ENCODE data around the gene RIT2. TPM values are rescaled to one million over a fixed set of nuclear protein-coding genes. Genes with fewer than 3 reads are reported as not detected.

Gene RIT2
- polyA plus RNA-seq, 1 experiment, result not detected

- TF ChIP-seq, protein P1, sequence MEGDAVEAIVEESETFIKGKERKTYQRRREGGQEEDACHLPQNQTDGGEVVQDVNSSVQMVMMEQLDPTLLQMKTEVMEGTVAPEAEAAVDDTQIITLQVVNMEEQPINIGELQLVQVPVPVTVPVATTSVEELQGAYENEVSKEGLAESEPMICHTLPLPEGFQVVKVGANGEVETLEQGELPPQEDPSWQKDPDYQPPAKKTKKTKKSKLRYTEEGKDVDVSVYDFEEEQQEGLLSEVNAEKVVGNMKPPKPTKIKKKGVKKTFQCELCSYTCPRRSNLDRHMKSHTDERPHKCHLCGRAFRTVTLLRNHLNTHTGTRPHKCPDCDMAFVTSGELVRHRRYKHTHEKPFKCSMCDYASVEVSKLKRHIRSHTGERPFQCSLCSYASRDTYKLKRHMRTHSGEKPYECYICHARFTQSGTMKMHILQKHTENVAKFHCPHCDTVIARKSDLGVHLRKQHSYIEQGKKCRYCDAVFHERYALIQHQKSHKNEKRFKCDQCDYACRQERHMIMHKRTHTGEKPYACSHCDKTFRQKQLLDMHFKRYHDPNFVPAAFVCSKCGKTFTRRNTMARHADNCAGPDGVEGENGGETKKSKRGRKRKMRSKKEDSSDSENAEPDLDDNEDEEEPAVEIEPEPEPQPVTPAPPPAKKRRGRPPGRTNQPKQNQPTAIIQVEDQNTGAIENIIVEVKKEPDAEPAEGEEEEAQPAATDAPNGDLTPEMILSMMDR (IDR thresholded peaks at IDR 0.05; ENCODE audit: low read depth, low read length), result no peak
- Histone ChIP-seq H3K27ac (ENCODE audit: low read depth, low read length) (no peak overlapping the region), H3K4me3 (ENCODE audit: low read depth, low read length) (no peak overlapping the region), H3K9me3 (ENCODE audit: control insufficient read depth, insufficient read depth, low read length) (no peaks in the 10 kb centered on the region), H3K27me3 (ENCODE audit: control insufficient read depth, insufficient read depth, low read length) (no peaks in the 10 kb centered on the region)
- POLR2A ChIA-PET, result no interaction called here
- DNase-seq (ENCODE audit: low read depth, low spot score), result no peak
- CTCF ChIA-PET, result interaction anchor here (1.0 kb wide), 1 partner anchor 947 kb away, joined by 4 read pairs; no protein-coding TSS in a partner anchor
Measured at GRCh38 chr18:43061318-43061717, 54.2 kb downstream of the RIT2 start.

GRCh38 chr18:43060020-43060419, 55.5 kb downstream of the RIT2 start:
- TF ChIP-seq, protein P1 (IDR thresholded peaks at IDR 0.05; ENCODE audit: low read depth, low read length), result no peak
- Histone ChIP-seq H3K9me3 (ENCODE audit: control insufficient read depth, insufficient read depth, low read length) (no peaks in the 10 kb centered on the region), H3K27me3 (ENCODE audit: control insufficient read depth, insufficient read depth, low read length) (no peaks in the 10 kb centered on the region), H3K27ac (ENCODE audit: low read depth, low read length) (no peak overlapping the region), H3K4me3 (ENCODE audit: low read depth, low read length) (no peak overlapping the region)
- ChIA-PET CTCF (no interaction called here), POLR2A (no interaction called here)
- no peak for DNase-seq (ENCODE audit: low read depth, low spot score)

- ChIA-PET POLR2A (no interaction called here), CTCF (no interaction called here)
- TF ChIP-seq, protein P1 (IDR thresholded peaks at IDR 0.05; ENCODE audit: low read depth, low read length), result no peak
- no peaks in the 10 kb centered on the region; the same call in 1 of the 2 replicates for H3K9me3 ChIP-seq (ENCODE audit: control insufficient read depth, insufficient read depth, low read length)
- no peak for DNase-seq (ENCODE audit: low read depth, low spot score)
- no peak overlapping the region for H3K27ac ChIP-seq (ENCODE audit: low read depth, low read length)
- no peak overlapping the region for H3K4me3 ChIP-seq (ENCODE audit: low read depth, low read length)
- H3K27me3 ChIP-seq (ENCODE audit: control insufficient read depth, insufficient read depth, low read length), result no peaks in the 10 kb centered on the region
Measured at GRCh38 chr18:43054815-43055519, 60.5 kb downstream of the RIT2 start.

DNA sequence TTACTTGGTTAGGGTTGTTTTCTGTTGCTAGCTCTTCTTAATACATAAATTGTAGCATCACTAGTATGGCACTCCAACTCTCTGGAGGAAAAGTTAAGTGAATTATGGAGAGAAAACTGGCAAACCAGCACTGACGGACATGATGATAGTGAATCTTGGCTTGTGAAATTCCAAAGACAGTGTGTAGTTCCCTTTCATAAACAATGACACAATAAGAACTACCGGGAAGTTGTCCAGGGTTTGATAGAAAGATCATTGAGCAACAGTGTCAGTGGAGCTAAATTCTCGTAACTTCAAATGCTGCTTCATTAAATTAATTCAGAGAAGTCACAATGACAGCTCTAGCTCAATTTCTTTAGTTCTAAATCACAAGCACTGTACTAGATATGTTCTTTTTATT, 66.5 kb downstream of the RIT2 start:
- DNase-seq (ENCODE audit: low read depth, low spot score), result no peak
- Histone ChIP-seq H3K27me3 (ENCODE audit: control insufficient read depth, insufficient read depth, low read length) (no peaks in the 10 kb centered on the region), H3K27ac (ENCODE audit: low read depth, low read length) (no peak overlapping the region), H3K9me3 (ENCODE audit: control insufficient read depth, insufficient read depth, low read length) (no peaks in the 10 kb centered on the region; the same call in 1 of the 2 replicates), H3K4me3 (ENCODE audit: low read depth, low read length) (no peak overlapping the region)
- CTCF ChIA-PET, result no interaction called here
- POLR2A ChIA-PET, result no interaction called here
- TF ChIP-seq, protein P1 (IDR thresholded peaks at IDR 0.05; ENCODE audit: low read depth, low read length), result no peak

- POLR2A ChIA-PET, result no interaction called here
- H3K27ac ChIP-seq (ENCODE audit: low read depth, low read length), result no peak overlapping the region
Measured at GRCh38 chr18:43046322-43046721, 69.2 kb downstream of the RIT2 start.

More at GRCh38 chr18:43046322-43046721, 69.2 kb downstream of the RIT2 start:
- TF ChIP-seq, protein P1 (IDR thresholded peaks at IDR 0.05; ENCODE audit: low read depth, low read length), result no peak
- Histone ChIP-seq H3K9me3 (ENCODE audit: control insufficient read depth, insufficient read depth, low read length) (peaks cover 2% of the 10 kb centered on the region; the same call in 1 of the 2 replicates), H3K4me3 (ENCODE audit: low read depth, low read length) (no peak overlapping the region), H3K27me3 (ENCODE audit: control insufficient read depth, insufficient read depth, low read length) (no peaks in the 10 kb centered on the region)
- no peak for DNase-seq (ENCODE audit: low read depth, low spot score)
- CTCF ChIA-PET, result no interaction called here

Data from AG04450 (cell line).